A549 treated with CORT108297 at 1 μM for 4 hours (cell line): ENCODE measurements around the gene HIPK2. TPM values are rescaled to one million over a fixed set of nuclear protein-coding genes. Genes with fewer than 3 reads are reported as not detected.

ENCODE experiments used
- total RNA-seq: library from RNA; stranded (reverse); fragments of 200-300 nt; extraction: Qiagen RNA extraction; gene quantifications from 5 replicates; pipeline ENCODE4 v1.2.3, GENCODE V29; 2022

The HIPK2 gene
- total RNA-seq, result 19.4 to 35.0 TPM (median 27.6 TPM) in 5 replicates

DNA sequence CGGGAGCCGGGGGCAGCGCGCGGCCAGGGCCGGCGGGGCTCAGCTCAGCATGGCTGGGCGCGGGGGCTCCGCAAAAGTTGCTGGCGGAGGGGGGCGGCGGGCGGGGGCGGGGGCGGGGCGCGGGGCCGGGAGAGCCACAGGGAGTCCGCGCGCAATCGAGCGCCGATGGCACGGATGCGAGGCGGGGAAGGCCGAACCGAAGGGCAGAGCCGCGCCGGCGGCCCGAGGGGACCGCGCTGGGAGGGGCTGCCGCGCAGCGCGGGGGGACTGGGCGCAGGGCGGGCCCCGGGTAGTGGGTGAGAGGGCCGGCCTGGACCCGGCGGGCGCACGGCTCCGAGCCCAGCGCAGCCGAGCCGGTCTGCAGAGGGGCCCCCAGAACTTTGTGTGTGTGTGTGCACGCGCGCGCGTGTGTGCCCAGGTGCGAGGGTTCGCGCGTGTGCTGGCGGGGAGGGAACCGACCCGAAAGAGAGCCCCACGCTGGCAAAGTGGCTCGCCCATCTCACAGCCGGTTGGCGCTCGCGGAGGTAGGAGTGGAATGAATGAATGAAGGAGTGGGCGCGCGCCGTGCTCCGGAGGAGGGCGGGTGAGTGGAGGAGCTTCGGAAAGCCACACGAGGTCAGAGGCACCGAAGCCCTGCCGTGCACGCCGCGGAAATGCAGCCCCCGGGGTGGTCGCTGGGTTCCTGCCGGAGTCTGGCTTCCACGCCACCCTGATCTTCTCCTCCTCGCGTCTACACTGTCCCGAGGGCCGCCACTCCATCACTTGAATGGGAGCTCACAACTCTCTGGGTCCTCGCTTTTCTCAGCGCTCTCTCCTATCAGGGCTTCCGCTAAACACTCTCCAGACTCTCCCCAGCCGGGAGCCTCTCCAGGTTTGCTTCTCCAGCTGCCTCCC lies at the start of gene HIPK2:
Gene HIPK2 (minus strand): TSS at position 51 of the 894 bp plus-strand sequence. CDS start 375 bp downstream, outside the sequence.

DNA sequence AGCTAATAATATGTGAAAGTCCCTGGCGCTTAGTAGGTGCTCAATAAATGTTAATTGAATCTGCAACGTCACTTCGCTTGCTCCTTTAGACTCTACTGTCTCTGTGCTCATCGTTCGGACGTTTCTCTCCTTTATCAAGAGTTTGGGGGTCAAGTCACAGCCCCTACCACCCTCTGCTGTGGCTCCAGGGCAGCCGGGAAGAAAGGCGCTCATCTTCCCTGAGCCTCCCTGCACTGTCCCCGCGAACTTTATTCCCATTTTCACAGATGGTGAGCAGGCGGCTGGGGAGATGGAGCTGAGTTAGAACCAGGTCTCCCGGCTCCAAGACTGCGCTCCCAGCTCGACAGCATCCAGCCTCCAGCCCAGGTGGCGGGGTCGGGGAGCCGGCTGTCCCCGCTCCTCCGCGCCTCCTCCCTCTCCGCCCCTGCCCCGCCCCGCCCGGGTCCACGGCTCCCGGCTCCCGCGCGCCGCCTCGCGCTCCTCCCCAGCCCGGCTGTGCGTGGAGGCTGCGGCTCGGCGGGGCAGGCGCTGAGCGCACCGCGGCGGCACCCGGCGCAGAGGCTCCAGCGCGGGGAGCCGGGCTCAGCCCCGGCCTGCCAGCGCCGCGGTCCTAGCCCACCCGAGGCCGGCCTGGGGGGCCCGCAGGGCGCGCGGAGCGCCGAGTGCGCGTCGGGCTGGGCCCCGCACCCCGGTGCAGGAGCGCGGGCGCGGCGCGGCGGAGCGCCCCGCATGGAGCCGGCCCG lies 254.4 kb downstream of the HIPK2 start, which contains the start of gene CLEC2L:
Gene CLEC2L (plus strand): TSS at position 487 of the 743 bp plus-strand sequence. CDS start 243 bp downstream, at position 730.

Other genes starting within 250 kb of the HIPK2 start
- gene TBXAS1, start 51.3 kb upstream of the HIPK2 start, total RNA-seq, result 10.0 to 14.3 TPM (median 13.4 TPM) in 5 replicates